Suppressor macrophage treated with lipopolysaccharide for 4 hours (primary cell): Measurements from ENCODE around the gene PSME3IP1.
A peak's percentile ranks its signal among the peaks of the same experiment; 100 is the strongest.
"Not testable (repeated sequence)": the region's sequence is repeated elsewhere in the genome, so short reads cannot be mapped to it uniquely, and the experiment has no call there.

Experiments
- DNase-seq: peaks from one replicate; pipeline ENCODE4 v3.0.0-alpha.2; 2020

Gene PSME3IP1

DNA sequence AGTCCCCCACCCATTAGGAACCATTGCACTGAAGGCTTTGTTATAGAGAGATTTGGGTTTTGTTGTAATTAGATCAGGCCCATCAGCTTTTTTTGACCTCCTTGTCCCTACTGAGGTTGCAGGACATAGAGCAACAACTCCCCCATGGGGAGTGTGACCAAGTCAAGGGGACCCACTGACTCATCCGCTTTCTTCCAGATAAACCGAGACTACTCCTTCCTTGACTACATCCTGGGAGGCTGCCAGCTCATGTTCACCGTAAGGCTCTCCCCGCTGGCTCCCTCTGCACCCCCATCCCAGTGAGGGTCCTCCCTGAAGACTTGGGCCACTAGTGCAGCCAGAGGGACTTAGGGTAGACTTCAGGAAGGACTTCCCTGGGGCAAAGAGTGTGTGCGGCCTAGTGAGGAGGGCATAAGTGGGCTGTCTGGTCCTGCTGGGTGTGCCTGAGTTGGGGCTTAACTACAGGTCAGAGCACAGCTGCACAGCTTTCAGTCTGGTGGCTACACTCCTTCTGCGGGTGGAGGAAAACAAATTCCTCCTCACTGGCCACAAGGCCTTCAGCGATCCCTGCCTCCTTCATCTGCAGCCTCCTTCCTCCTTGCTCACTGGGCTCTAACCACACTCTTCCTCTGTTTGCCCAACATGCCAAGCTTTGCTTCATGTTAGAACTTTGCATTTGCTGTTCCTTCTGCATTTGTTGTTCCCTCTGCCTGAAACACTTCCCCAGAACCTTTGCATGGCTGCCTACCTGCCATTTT is 62.4 kb downstream of the PSME3IP1 start:
- no peak for DNase-seq

DNA sequence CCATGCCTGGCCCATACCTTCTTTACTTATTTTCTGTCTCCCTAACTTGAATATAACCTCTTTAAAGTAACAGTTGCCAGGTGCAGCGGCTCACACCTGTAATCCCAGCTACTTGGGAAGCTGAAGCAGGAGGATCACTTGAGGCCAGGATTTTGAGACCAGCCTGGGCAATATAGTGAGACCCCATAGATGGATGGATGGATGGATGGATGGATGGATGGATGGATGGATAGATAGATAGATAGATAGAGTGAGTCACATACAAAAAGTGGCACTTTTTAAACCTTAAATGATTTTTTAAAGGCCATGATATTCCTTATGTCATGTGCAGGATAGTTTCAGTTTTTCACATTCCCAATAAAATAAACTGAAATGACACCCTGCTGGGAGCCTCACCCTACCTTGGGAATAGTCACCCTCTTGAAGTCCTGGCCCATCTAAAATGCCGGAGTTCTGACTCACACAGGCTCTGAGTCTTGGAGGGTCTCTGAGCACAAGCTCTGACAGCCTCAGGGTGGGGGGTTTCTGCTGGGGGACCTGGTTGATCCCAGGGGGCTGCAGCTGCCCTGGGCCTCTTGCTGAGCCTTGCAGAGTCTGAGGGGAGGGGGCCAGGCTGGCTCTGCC is 67.3 kb downstream of the PSME3IP1 start:
- DNase-seq: no peak

DNA sequence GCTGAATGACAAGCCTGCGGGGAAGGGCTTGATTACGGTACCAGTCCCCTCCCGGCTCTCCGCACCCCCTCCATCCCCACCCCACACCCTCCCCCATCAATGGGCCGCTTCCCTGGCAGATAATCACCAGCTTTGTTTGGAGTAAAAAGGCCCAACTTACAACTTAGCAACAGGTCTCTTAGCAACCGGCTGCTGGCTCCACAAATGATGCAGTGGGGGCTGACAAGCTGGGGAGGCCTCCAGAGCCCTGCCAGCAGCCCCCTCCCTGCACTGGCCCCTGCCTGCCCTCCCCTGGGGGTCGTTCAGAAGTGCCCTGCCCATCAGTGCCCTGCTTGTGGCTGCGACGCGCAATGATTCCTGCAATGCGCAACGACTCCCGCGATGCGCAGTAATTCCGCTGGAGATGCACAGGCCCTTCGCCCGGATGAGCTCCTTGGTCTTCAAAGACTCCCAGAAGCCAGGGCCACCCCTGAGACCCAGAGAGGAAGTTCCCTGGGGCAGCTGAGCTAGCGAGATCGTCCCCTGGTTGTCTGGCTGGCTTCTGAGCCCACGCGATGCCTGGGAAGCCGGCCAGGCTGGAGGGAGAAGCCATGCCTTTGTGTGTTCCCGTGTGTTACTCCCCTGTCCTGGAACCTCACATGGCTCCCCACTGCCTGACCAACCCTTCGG is 70.2 kb downstream of the PSME3IP1 start:
- peak; percentile 8 for DNase-seq

DNA sequence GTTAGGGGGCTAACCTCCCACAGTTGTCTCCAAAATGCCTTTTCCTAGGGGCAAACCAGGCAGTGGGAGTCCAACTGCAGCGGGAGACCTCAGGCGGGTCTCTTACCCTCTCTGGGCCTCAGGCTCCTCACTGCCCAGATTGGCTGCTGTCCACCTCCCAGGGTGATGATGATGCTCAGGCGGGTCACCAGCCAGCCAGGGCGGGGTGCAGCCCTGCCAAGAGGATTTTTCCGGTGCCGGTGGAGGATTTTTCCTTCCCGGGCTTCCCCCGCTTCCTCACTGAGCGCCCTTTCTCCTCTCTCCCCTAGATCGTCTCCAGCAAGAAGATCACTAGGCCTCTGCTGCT is 70.7 kb downstream of the PSME3IP1 start:
- no peak for DNase-seq

DNA sequence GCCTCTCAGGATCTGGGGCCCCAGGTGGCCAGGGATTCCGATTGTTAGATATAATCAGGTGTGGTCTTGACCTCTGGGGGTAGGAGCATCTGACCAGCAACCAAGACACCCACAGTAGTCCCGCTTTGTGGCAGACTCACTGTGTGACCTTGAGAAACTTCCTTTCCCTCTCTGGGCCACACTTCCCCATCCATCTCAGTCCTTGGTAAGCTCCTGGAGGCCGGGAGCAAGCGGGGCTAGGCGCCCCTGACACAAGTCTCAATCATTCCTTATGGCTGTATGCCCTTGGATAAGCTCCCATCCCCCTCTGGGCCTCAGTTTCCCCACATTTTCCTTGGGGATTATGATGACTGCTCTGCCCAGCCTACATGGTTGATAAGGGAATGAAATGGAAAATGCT is 72.2 kb downstream of the PSME3IP1 start:
- DNase-seq: no peak

DNA sequence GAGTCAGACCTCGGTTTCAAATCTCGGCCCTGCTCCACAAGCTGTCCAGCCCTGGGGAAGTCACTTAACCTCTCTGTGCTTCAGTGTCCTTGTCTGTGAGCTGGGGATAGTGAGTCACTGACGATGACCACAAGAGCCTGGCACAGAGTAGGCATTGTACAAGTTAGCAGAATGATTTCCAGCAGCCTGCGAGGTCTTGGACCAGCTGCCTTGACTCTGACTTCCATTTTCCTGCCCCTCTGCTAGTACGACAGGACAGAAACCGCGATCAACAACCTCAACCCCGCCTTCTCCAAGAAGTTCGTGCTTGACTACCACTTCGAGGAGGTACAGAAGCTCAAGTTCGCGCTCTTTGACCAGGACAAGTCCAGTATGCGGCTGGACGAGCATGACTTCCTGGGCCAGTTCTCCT is 72.8 kb downstream of the PSME3IP1 start:
- DNase-seq: no peak

DNA sequence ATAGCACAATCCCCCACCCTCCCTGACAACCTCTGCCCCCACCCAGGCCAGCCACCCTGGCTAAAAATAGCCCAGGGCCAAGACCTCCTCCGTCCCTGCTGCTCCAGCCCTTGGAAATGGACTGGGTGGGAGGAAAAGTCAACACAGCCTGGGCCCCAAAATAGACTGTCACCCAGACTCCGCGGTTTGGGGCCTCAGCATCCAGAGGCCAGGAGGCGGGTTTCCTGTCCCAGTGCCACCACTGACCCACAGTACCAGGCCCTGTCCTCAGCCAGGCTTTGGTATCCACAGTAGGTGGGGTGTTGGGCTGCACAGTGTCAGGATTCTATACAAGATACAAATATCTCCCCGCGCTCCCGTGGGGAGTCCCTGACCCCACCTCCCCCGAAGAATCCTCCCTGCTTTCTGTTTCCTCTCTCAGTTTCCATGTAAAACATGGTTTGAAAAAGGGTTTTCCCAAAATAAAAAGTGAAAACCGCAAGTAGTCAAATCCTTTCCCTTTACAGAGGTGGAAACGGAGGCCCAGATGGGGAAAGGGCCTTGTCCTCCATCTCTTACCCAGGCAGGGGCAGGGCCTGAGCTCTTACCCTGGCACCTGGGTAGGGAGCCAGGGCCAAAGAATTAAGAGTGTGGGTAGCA is 73.3 kb downstream of the PSME3IP1 start:
- no peak for DNase-seq

DNA sequence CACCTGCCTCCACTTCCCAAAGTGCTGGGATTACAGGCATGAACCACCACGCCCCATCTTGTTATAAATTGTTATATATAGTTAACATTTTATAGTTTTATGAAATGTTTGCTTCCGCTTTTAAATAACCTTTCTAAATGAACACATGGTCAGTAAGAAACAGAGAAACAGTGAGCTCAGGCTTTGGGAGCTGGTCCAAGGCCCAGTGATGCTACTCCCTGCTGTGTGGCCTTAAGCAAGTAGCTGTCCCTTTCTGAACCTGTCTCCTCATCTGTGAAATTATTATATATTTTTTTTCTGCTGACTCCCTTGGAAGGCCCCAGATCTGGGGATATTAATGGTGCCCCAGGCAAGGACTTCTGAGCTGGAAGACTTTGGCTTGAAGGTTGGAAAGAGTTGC is 74.4 kb downstream of the PSME3IP1 start:
- no peak for DNase-seq

DNA sequence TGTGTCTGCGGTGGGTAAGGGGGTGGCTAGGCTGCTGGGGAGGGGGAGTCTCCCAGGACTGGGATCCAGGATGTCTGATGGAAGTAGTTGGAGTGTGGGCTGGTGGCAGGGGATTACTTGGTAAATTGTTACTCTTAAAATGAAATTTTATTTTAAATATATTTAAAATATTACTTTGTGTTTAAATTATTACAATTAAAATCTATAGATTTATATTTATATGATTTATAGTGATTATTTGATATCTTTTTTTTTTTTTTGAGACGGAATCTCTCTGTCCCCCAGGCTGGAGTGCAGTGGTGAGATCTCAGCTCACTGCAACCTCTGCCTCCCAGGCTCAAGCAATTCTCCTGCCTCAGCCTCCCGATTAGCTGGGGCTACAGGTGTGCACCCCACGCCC is 74.9 kb downstream of the PSME3IP1 start:
- DNase-seq: no peak

DNA sequence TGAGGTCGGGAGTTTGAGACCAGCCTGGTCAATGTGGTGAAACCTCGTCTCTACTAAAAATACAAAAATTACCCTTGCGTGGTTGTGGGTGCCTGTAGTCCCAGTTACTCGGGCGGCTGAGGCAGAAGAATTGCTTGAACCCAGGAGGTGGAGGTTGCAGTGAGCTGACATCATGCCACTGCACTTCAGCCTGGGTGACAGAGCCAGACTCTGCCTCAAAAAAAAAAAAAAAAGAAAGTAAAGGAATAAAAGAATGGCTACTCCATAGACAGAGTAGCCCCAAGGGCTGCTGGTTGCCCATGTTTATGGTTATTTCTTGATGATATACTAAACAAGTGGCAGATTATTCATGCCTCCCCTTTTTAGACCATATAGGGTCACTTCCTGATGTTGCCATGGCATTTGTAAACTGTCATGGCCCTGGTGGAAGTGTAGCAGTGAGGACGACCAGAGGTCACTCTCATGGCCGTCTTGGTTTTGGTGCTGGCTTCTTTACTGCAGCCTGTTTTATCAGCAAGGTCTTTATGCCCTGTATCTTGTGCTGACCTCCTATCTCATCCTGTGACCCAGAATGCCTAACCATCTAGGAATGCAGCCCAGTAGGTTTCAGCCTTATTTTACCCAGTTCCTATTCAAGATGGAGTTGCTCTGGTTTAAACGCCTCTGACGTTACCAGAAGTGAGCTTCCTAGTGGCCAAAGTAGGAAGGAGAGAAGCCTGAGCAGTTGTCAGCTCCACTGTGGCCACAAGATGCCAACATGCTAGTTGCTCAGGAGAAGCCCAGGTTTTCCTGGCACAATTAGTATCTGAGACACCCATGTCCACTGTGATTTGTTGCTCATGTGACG is 76.4 kb downstream of the PSME3IP1 start:
- DNase-seq: not testable (repeated sequence)

DNA sequence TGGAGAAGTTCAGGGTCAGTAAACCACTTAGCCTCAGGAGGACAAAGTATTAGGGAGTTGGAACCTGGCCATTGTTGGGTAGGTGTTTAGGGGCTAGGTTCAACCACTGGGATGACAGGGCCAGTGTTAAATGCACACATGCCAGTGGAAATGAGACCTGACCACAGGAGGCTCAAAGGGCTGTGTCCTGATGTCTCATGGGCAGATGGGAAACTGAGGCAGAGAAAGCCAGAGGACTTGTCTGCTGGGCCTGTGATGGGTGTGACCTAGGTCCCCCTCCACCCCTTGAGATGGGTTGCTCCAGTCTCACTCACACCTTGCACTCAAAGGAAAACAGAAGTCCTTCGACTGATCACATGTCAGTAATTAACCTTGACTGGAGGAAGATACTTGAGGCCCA is 77.4 kb downstream of the PSME3IP1 start:
- DNase-seq: no peak

DNA sequence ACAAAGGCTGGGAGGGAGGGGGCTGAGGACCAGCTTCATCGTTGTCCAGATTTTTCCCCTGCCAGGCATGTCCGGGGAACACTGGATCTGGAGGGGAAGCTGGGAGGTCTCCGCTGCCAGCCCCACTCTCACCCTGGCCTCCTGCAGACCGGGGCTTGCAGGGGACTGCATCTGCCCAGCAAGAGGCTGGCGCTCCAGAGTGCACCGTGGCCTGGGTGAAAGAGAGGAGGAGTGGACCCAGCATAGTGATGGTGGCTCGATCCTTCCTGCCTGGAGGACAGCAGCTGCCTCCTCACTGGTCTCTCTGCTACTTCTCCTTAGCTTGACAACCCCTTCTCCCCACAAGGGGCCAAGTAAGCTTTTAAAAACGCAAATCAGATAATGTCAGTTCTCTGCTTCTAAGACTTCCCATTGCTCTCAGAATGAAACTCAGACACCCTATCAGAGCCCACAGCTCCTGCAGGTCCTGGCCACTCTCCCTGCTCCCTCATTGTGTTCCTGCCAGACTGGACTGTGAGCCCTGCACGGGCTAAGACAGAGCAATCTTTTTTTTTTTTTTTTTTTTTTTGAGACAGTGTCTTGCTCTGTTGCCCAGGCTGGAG is 78.4 kb downstream of the PSME3IP1 start:
- no peak for DNase-seq

DNA sequence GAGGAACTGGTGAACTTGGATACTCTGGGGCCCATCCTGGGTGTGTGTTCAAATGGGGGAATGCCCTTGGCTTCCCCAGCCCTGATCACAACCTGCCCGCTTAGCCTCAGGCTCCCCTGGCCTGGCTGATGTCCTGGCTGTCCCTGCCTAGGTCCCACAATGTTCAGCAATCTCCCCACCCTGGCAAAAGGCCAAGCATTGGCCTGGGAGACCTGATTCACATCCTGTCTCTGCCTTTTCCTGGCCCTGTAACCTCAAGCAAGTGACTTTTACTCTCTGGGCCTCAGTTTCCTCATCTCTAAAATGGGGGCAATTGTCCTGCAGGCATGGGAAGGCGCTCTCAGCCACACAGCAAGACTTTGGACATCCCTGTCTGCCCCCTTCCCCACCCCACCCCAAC is 79.1 kb downstream of the PSME3IP1 start:
- no peak for DNase-seq

DNA sequence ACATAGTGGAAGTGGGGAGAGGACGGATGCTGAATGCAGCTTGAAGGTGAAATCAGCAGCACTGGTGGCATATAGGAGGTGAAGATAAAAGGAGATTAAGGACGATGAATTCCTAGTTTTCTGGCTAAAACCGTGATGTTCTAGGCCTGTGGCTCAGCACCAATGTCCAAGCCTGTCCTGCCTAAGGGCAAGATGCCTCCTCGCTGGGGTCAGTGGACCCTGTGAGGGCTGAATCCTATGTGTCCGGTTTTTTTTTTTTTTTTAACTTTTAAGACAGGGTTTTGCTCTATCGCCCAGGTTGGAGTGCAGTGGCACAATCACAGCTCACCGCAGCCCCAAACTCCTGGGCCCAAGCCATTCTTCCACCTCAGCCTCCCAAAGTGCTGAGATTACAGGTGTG is 80.7 kb downstream of the PSME3IP1 start:
- no peak for DNase-seq

DNA sequence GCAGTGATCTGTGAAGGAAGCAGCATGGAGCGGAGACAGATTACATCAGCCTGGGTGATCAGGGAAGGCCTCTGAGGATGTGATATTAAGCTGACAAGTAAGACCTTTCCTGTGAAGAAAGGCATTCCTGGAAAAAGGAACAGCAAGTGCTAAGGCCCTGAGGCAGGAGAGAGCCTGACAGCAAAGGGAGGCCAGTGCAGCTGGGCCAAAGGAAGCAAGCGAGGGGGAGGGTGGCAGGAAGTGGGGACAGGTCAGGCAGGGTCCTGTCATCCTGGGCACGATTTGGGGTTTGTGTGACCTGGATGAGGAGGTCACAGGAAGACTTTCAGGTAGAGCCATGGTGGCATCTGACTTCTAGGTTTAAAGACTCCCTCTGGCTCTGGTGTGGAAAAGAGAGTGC is 81.1 kb downstream of the PSME3IP1 start:
- no peak for DNase-seq

DNA sequence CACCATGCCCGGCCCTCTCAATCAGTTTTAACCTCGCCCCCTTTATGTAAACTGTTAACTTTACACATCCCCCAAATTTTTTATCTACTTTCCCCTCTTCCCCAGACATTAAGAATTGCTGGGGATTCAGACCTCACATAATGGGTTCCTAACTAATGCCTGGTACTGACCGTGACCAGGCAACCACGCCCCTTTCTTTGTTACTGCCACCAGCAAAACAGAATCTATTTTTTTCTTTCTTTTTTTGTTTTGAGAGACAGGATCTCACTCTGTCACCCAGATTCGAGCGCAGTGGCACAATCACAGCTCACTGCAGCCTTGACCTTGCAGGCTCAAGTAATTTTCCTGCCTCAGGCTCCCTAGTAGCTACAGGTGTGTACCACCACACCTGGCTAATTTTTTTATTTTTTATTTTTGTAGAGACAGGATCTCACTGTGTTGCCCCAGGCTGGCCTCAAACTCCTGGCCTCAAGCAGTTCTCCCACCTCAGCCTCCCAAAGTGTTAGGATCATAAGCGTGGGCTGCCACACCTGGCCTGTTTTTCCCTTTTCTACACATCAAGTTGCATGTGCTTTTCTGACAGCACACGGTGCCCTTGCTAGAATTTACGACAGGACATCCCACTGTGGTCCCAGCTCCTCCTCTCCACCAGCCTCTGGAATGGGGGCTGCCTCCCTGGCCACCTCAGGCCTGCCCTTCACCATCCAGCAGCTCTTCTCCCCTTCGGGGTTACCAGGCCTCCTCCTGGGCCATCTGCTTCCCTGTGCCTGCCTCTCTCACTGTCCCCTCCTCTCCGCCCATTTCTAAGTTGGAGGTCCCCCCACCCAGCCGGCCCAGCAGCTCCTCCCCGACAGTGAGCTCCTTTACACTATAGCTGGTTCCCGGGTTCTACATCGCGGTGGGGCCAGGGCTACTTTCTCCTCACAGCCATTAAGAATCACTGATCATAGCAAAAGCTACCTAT is 82.7 kb downstream of the PSME3IP1 start:
- no peak for DNase-seq
